Stomach (tissue), 9 donors: Measurements from ENCODE around the gene REPS1. TPM values are rescaled to one million over a fixed set of nuclear protein-coding genes. Genes with fewer than 3 reads are reported as not detected.

ENCODE experiments used
- DNase-seq, 2 donors: peaks; one replicate each; pipeline versions ENCODE4 v3.0.0 to v3.0.0-alpha.2; 2013 to 2019
- H3K27ac ChIP-seq, 5 donors: fragments of 200-600 bp in 4 of 5; sonication (generic) in 4 of 5; one replicate each; pipeline ENCODE4 v1.5.1; 2013 to 2019; ENCODE audit warnings: mild to moderate bottlenecking in 1 of 5, moderate library complexity in 1 of 5
- H3K27me3 ChIP-seq, 3 donors: fragments of 200-600 bp; sonication (generic); one replicate each; pipeline ENCODE4 v1.5.1; 2017 to 2019; ENCODE audit warnings: mixed run types in 1 of 3
- H3K36me3 ChIP-seq, 4 donors: fragments of 200-600 bp; sonication (generic); 1 replicate in 3 of 4; 2 replicates in 1 of 4; pipeline ENCODE4 v1.5.1; 2016 to 2019
- H3K4me1 ChIP-seq, 4 donors: fragments of 200-600 bp; sonication (generic); one replicate each; pipeline ENCODE4 v1.5.1; 2016 to 2019
- H3K4me3 ChIP-seq, 4 donors: fragments of 200-600 bp; sonication (generic) in 3 of 4; one replicate each; pipeline ENCODE4 v1.5.1; 2016 to 2019; ENCODE audit warnings: mild to moderate bottlenecking in 1 of 4
- H3K9me3 ChIP-seq, 4 donors: fragments of 200-600 bp; sonication (generic); one replicate each; pipeline ENCODE4 v1.5.1; 2016 to 2019
- EP300 ChIP-seq: sonication (generic); formaldehyde crosslinking; IDR thresholded peaks from one replicate; pipeline ENCODE4 v1.6.1; 2017; ENCODE audit warnings: antibody characterized with exemption
- POLR2A ChIP-seq, 4 donors: fragments of 450-650 bp; IDR thresholded peaks; one replicate each; pipeline ENCODE4 v1.6.1; 2016; ENCODE audit warnings: antibody characterized with exemption in 4 of 4, control low read depth in 2 of 4, mild to moderate bottlenecking in 1 of 4, moderate library complexity in 1 of 4
- POLR2AphosphoS5 ChIP-seq, 3 donors: sonication (generic); formaldehyde crosslinking; IDR thresholded peaks; one replicate each; pipeline ENCODE4 v1.6.1; 2016; ENCODE audit warnings: antibody characterized with exemption in 3 of 3
- WGBS, 5 donors: extraction: QIAGEN DNeasy Blood & Tissue Kit in 3 of 5; methylation state at CpG; one replicate each; pipeline versions ENCODE4 v1.1.5 to v1.1.7; 2013 to 2018; 5-methylcytosine and 5-hydroxymethylcytosine counted together
- intact Hi-C: fragments of 100-400 bp; cut with DNase I; formaldehyde crosslinking; loops from one replicate; pipeline ENCODE4 v1.15.1; 2023; ENCODE audit warnings: low total_unique reads
- polyA plus RNA-seq, 3 donors: library from polyadenylated mRNA; stranded (reverse); fragments of 200-250 nt; gene quantifications; one replicate each; pipeline ENCODE4 v1.2.3, GENCODE V29; 2013
- total RNA-seq, 5 donors: library from RNA; depleted of rRNA; stranded (reverse); fragments of >200 nt; gene quantifications; one replicate each; pipeline versions ENCODE4 v1.1.0 to v1.2.3, GENCODE V29; 2014 to 2016
- TF ChIP-seq, protein P1 (sequence below), 7 experiments: fragments of 450-650 bp in 4 of 7; fragments of 200-600 bp in 3 of 7; sonication (generic) in 3 of 7; IDR thresholded peaks; one replicate each; pipeline ENCODE4 v1.5.1; 2016 to 2019; ENCODE audit warnings: antibody characterized with exemption in 7 of 7, control low read depth in 2 of 7, mild to moderate bottlenecking in 1 of 7
- donor health status: healthy with polysubstance abuse.
- donor health status: Bipolar disorder and iron deficiency.
- donor health status: healthy.

Gene REPS1
- total and polyA plus RNA-seq, 8 donors: 11.8 to 85.4 (median 41.6) TPM

- Histone ChIP-seq H3K27me3 (no peaks in the 10 kb centered on the region), H3K9me3 (no peaks in the 10 kb centered on the region), H3K4me3 (no peak overlapping the region), H3K4me1 (peaks cover 0 to 33% (median 23%) of the 10 kb centered on the region in 4 donors), H3K27ac (no peak overlapping the region), H3K36me3 (no peaks in the 10 kb centered on the region)
- TF ChIP-seq, protein P1, sequence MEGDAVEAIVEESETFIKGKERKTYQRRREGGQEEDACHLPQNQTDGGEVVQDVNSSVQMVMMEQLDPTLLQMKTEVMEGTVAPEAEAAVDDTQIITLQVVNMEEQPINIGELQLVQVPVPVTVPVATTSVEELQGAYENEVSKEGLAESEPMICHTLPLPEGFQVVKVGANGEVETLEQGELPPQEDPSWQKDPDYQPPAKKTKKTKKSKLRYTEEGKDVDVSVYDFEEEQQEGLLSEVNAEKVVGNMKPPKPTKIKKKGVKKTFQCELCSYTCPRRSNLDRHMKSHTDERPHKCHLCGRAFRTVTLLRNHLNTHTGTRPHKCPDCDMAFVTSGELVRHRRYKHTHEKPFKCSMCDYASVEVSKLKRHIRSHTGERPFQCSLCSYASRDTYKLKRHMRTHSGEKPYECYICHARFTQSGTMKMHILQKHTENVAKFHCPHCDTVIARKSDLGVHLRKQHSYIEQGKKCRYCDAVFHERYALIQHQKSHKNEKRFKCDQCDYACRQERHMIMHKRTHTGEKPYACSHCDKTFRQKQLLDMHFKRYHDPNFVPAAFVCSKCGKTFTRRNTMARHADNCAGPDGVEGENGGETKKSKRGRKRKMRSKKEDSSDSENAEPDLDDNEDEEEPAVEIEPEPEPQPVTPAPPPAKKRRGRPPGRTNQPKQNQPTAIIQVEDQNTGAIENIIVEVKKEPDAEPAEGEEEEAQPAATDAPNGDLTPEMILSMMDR (IDR thresholded peaks at IDR 0.05): no peak
- no peak for DNase-seq
- WGBS, 5 donors: 24 to 38% (median 32%) methylated on average over 2 of the region's 2 CpGs
- intact Hi-C loops: no loop called here
Measured at GRCh38 chr6:138957484-138957883, 30.6 kb downstream of the REPS1 start.

- intact Hi-C loops: no loop called here
- H3K27ac ChIP-seq: no peak overlapping the region
- no peaks in the 10 kb centered on the region for H3K27me3 ChIP-seq
- TF ChIP-seq EP300 (no peak), POLR2AphosphoS5 (IDR thresholded peaks at IDR 0.05) (no peak), POLR2A (IDR thresholded peaks at IDR 0.05) (no peak)
- TF ChIP-seq, protein P1 (IDR thresholded peaks at IDR 0.05): no peak
- no peaks in the 10 kb centered on the region for H3K9me3 ChIP-seq
- no peak overlapping the region for H3K4me3 ChIP-seq
- no peak for DNase-seq
- peaks cover 0 to 33% (median 23%) of the 10 kb centered on the region in 4 donors for H3K4me1 ChIP-seq
- 72 to 85% (median 75%) methylated on average over 3 of the region's 3 CpGs for WGBS, 5 donors
- no peaks in the 10 kb centered on the region for H3K36me3 ChIP-seq
Measured at GRCh38 chr6:138956244-138956924, 31.7 kb downstream of the REPS1 start.

DNA sequence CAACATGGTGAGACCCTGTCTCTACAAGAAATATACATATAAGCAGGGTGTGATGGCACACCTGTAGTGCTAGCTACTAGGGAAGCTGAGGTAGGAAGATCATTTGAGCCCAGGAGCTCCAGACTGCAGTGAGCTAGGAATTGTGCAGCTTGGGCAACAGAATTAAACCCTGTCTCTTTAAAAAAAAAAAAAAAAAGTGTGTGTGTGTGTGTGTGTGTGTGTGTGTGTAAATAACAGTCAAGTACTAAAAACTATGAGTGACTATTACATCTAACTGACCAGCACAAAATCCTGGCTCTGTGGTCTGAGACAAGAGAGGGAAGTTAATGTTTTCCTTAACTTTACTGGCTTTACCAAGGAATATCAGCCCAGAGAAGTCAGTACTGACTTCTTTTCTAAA, 32.8 kb downstream of the REPS1 start:
- intact Hi-C loops: no loop called here
- no peak for DNase-seq
- TF ChIP-seq EP300 (no peak), POLR2AphosphoS5 (IDR thresholded peaks at IDR 0.05) (no peak)
- Histone ChIP-seq H3K27me3 (no peaks in the 10 kb centered on the region), H3K4me3 (no peak overlapping the region), H3K4me1 (peaks cover 0 to 33% (median 23%) of the 10 kb centered on the region in 4 donors), H3K27ac (no peak overlapping the region), H3K36me3 (no peaks in the 10 kb centered on the region), H3K9me3 (no peaks in the 10 kb centered on the region)

DNA sequence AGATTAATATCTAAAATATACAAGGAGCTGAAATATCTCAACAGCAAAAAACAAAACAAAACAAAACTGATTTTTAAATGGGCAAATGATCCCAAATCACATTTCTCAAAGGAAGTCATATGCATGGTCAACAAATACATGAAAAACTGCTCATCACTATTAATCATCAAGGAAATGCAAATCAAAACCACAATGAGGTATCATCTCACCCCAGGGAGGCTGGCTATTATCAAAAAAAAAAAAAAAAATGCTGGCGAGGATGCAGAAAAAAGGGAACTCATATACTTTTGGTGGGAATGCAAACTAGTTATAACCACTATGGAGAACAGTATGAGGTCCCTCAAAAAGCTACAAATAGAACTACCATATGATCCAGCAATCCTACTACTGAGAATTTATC, 34.6 kb downstream of the REPS1 start:
- Histone ChIP-seq H3K4me3 (no peak overlapping the region), H3K27ac (no peak overlapping the region), H3K27me3 (no peaks in the 10 kb centered on the region), H3K36me3 (no peaks in the 10 kb centered on the region), H3K4me1 (peaks cover 0 to 41% (median 30%) of the 10 kb centered on the region in 4 donors), H3K9me3 (no peaks in the 10 kb centered on the region)
- intact Hi-C loops: no loop called here
- DNase-seq: no peak
- no peak for TF ChIP-seq POLR2AphosphoS5 (IDR thresholded peaks at IDR 0.05)
- 48 to 88% (median 74%) methylated on average over 1 of the region's 1 CpG for WGBS, 5 donors

DNA sequence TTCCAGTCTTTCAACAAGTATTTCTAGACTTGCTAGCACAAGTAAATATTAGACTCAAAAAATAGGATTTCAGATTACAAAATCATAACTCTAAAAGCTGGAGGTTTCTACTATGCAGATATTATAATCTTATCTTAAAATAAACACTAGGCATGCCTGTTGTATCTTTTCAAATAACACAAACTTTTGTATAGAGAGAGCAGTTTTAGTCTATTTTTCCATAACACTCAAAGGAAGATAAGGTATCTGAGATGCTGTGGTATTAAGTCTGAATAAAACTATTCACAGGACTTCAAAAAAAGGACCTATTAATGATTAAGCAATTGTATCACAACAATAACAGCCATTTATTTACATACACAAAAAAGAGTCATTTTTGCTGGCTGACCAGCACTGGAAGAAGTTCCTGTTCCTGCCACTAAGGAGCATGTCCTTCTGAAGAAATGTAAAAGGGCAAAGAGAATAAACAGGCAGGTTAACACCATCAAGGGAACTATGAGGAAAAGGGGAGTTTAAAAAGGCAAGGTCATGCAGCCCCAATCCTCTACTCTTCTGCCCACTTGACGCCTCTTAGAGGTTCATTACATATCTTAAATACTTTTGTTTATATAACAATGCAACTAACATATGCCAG, 39.4 kb downstream of the REPS1 start:
- Histone ChIP-seq H3K27ac (no peak overlapping the region), H3K9me3 (no peaks in the 10 kb centered on the region), H3K4me1 (peaks cover 0 to 39% (median 21%) of the 10 kb centered on the region in 4 donors), H3K27me3 (no peaks in the 10 kb centered on the region), H3K36me3 (peaks cover 5 to 25% (median 16%) of the 10 kb centered on the region in 4 donors), H3K4me3 (no peak overlapping the region)
- 34 to 62% (median 55%) methylated on average over 1 of the region's 1 CpG for WGBS, 5 donors
- peak in 1 of 2 donors; percentile 5 for DNase-seq
- intact Hi-C loops: no loop called here
- TF ChIP-seq, protein P1 (IDR thresholded peaks at IDR 0.05): no peak
- no peak for TF ChIP-seq EP300
- TF ChIP-seq POLR2AphosphoS5 (IDR thresholded peaks at IDR 0.05): no peak
- TF ChIP-seq POLR2A (IDR thresholded peaks at IDR 0.05): no peak
